ENCODE results near the gene DBNDD1.

- TF ChIP-seq EZH2phosphoT487 (IDR thresholded peaks at IDR 0.05; ENCODE audit: insufficient read depth, low read depth) (no peak), EZH2 (IDR thresholded peaks at IDR 0.05; ENCODE audit: insufficient read depth, poor library complexity, severe bottlenecking) (no peak)
Measured at GRCh38 chr16:89972244-89973234, 46.7 kb downstream of the DBNDD1 start.
